Epithelial cell of esophagus (primary cell): Measurements from ENCODE around the gene GADD45B.

ENCODE experiments used
- DNase-seq: peaks from one replicate; pipeline ENCODE4 v3.0.0; 2010; ENCODE audit warnings: low read depth
- H3K4me3 ChIP-seq: 2 replicates; pipeline ENCODE4 v1.5.1; 2011; ENCODE audit warnings: mild to moderate bottlenecking, low read length, control low read depth
- TF ChIP-seq, protein P1 (sequence below): IDR thresholded peaks from 2 replicates; pipeline ENCODE4 v1.5.1; 2011; ENCODE audit warnings: low read depth, mild to moderate bottlenecking, low read length, control low read depth, inconsistent platforms; ENCODE audit not compliant: insufficient read depth; ENCODE audit errors: missing control alignments

The GADD45B gene

DNA sequence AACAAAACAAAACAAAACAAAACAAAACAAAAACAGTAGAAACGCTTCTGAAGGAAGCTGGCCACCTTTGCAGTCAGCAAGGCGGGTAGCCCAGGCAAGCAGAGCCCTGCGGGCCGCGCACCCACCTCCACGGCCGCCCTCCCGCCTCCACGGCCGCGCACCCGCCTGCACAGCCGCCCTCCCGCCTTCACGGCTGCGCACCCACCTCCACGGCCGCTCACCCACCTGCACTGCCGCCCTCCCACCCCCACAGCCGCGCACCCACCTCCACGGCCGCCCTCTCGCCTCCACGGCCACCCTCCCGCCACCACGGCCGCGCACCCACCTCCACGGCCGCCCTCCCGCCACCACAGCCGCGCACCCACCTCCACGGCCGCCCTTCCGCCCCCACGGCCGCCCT, 39.5 kb upstream of the GADD45B start:
- TF ChIP-seq, protein P1, sequence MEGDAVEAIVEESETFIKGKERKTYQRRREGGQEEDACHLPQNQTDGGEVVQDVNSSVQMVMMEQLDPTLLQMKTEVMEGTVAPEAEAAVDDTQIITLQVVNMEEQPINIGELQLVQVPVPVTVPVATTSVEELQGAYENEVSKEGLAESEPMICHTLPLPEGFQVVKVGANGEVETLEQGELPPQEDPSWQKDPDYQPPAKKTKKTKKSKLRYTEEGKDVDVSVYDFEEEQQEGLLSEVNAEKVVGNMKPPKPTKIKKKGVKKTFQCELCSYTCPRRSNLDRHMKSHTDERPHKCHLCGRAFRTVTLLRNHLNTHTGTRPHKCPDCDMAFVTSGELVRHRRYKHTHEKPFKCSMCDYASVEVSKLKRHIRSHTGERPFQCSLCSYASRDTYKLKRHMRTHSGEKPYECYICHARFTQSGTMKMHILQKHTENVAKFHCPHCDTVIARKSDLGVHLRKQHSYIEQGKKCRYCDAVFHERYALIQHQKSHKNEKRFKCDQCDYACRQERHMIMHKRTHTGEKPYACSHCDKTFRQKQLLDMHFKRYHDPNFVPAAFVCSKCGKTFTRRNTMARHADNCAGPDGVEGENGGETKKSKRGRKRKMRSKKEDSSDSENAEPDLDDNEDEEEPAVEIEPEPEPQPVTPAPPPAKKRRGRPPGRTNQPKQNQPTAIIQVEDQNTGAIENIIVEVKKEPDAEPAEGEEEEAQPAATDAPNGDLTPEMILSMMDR: no peak
- H3K4me3 ChIP-seq: no peak overlapping the region
- no peak for DNase-seq

DNA sequence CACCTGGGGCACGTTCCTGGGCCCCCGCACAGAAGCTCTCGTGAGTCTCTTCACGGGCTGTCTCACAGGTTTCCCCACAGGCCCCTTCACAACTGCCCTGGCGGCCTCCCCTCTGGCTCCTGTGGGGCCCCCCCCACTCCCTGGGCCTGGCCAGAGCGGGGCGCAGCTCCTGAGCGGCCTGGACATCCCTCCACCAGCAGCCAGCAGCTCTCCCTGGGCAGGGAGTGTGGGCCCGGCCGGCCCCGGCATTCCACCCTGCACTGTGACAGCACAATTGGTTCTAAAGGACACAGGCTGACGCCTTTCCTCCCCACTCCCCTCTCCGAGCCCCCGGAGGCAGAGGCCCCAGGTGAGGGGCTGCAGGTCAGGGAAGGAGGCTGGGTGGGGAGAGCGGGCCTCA, 39.0 kb upstream of the GADD45B start:
- TF ChIP-seq, protein P1: no peak
- no peak for DNase-seq
- no peak overlapping the region for H3K4me3 ChIP-seq

DNA sequence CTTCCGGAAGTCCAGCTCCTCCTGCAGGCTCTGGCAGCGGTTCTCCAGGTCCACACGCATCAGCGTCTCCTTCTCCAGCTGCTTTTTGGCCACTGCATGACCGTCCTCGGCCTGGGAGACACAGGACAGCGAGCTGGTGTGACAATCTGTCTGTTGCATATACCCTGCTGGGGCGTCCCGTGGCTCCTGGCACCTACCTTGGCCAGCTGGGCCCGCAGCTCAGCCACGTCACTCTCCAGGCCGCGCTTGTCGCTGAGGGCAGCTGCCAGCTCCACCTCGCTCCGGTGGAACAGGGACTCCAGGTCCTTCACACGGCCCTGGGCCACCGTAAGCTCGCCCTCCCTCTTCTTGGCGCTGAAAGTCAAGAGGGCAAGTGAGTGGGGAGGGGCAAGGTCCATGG, 37.7 kb upstream of the GADD45B start:
- no peak overlapping the region for H3K4me3 ChIP-seq
- no peak for DNase-seq
- TF ChIP-seq, protein P1: no peak

DNA sequence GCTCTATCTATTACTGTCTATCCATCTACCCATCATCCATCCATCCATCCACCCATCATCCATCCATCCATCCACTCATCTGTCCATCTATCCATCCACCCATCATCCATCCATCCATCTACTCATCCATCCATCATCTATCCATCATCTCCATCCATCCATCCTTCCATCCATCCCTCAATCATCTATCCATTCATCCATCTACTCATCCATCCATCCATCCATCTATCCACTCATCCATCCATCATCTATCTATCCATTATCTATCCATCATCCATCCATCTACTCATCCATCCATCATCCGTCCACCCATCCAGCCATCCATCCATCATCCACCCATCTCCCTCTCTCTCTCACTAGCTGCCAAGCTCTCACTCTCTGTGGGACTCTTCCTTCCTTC, 35.4 kb upstream of the GADD45B start:
- no peak for DNase-seq
- H3K4me3 ChIP-seq: no peak overlapping the region
- TF ChIP-seq, protein P1: no peak

DNA sequence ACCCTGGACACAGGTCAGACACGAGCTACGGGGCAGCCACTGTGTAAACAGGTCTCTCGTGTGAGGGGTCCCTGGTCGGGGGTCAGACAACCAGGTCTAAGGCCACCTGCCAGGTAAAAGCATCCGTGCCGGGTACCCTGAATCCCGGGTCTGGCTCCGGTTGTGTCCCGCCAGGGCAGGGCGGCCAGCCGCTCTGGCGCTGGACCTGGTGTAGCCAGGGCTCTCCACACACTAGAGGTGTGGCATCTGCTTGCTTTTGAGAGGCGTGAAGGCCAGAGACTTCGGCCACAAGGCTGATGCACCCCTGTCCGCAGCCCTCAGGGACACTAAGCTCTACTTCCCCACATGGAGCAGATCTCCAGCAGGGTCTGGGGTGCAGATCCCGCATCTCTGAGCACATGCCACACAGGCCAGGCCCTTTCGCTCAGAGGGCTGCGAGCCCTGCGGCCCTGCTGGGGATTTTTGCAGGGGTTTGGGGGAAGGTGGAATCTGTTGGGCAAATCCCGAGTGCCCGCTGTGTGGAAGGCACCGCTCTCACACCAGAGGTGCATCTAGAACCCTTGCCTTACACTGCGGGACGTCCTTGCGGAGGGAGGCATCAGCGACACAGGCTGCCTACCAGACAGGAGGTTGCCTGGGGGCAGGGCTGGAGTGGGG, 34.7 kb upstream of the GADD45B start:
- TF ChIP-seq, protein P1: no peak
- DNase-seq: no peak
- H3K4me3 ChIP-seq: no peak overlapping the region

DNA sequence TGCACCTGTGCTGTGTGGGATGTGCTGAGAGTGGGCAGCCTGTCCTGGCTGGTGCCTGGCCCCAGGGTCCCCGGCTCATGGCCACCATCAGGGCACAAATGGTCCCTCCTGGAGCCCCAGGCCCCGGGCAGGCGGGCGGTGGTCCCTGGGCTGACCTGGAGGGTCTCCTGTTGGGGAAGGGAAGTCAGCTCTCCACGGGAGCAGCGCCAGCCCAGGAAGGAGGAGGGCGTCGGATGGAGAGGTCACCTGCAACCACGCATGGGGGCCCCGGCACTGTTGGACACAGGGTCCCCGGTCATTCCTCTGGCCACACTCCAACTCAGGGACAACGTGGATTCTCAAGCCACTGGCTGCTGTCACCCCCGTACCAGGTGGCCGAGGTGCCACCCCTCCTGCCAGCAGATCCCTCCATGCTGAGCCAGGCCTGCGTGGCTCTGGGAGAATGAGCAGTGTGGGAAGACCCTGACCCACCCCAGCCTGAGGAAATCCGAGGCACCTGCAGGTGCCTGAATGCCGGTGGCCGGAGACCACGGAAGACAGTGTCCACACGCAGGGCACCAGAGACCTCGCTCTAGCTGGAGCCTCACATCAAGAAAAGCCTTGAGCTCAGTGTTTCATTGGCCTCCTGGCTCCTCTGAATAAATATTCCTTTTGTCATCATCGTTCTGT, 32.7 kb upstream of the GADD45B start:
- H3K4me3 ChIP-seq: no peak overlapping the region
- TF ChIP-seq, protein P1: no peak
- DNase-seq: no peak

DNA sequence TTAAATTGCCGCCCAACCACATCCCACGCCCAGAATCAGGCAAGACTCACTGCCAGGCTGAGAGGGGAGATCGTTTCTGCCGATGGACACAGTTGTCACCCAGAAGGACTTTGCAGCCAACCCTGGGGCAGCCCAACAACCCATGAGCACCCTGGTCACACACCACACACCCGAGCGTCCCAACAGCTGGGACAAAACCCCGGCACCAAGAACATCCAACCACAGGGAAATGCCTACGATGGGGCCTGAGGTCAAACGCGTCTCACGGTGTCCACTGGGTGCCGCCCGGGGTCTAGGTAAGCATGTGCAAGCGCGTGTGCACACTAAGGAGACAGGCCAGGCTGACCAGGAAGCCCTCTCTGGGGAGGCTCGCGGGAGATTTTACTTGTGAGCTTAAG, 32.1 kb upstream of the GADD45B start:
- no peak overlapping the region for H3K4me3 ChIP-seq
- DNase-seq: no peak
- TF ChIP-seq, protein P1: no peak
